Activated CD4-positive, CD25-positive, alpha-beta regulatory T cell treated with anti-CD3 and anti-CD28 coated beads, Interleukin-2, amount 50 U/mL, for 16 hours (primary cell): ENCODE measurements around the gene UPF2.

ENCODE experiments used
- DNase-seq: peaks from one replicate; pipeline ENCODE4 v3.0.0-alpha.2; 2020; ENCODE audit warnings: low read depth, low spot score

Gene UPF2

GRCh38 chr10:11961771-11962170, 80.8 kb downstream of the UPF2 start:
- DNase-seq: no peak

GRCh38 chr10:11959966-11960365, 82.6 kb downstream of the UPF2 start:
- no peak for DNase-seq

GRCh38 chr10:11958956-11959355, 83.7 kb downstream of the UPF2 start:
- DNase-seq: no peak

- DNase-seq: no peak
These were observed 90.9 kb downstream of the UPF2 start for GRCh38 chr10:11951695-11952094.

GRCh38 chr10:11950325-11951018, 92.1 kb downstream of the UPF2 start:
- no peak for DNase-seq

GRCh38 chr10:11949152-11949551, 93.5 kb downstream of the UPF2 start:
- DNase-seq: no peak

- DNase-seq: no peak
These were observed 96.0 kb downstream of the UPF2 start for GRCh38 chr10:11946652-11947051.

- DNase-seq: no peak
These were observed 106.0 kb downstream of the UPF2 start for GRCh38 chr10:11936389-11937152.

GRCh38 chr10:11934262-11934661, 108.3 kb downstream of the UPF2 start:
- no peak for DNase-seq

- no peak for DNase-seq
These were observed 108.9 kb downstream of the UPF2 start for GRCh38 chr10:11933577-11934223.

- DNase-seq: no peak
These were observed 111.6 kb downstream of the UPF2 start for GRCh38 chr10:11931038-11931437.

- no peak for DNase-seq
These were observed 112.2 kb downstream of the UPF2 start for GRCh38 chr10:11930312-11930978.

- no peak for DNase-seq
These were observed 114.9 kb downstream of the UPF2 start for GRCh38 chr10:11927746-11928145.

- DNase-seq: no peak
These were observed 120.7 kb downstream of the UPF2 start for GRCh38 chr10:11921800-11922392.

- DNase-seq: no peak
These were observed 123.3 kb downstream of the UPF2 start for GRCh38 chr10:11919271-11919670.

- DNase-seq: no peak
These were observed 124.2 kb downstream of the UPF2 start for GRCh38 chr10:11918384-11918783.

- no peak for DNase-seq
These were observed 129.4 kb downstream of the UPF2 start for GRCh38 chr10:11913079-11913641.

- DNase-seq: no peak
These were observed 132.5 kb downstream of the UPF2 start for GRCh38 chr10:11910102-11910501.

- DNase-seq: no peak
These were observed 133.0 kb downstream of the UPF2 start for GRCh38 chr10:11909618-11910017.

GRCh38 chr10:11908991-11909390, 133.6 kb downstream of the UPF2 start:
- no peak for DNase-seq

GRCh38 chr10:11908536-11908935, 134.1 kb downstream of the UPF2 start:
- no peak for DNase-seq
